HL-60 (cell line): Measurements from ENCODE around the gene KATNAL2.
"Not testable (repeated sequence)": the region's sequence is repeated elsewhere in the genome, so short reads cannot be mapped to it uniquely, and the experiment has no call there.

Source experiments
- DNase-seq, 2 experiments: peaks; one replicate each; pipeline ENCODE4 v3.0.0-alpha.2; 2010 to 2020; ENCODE audit warnings: low read depth in 1 of 2, low spot score in 1 of 2
- H3K27ac ChIP-seq: fragments of 250-450 bp; sonication (Bioruptor Pico); replicated peaks from 2 replicates; pipeline ENCODE4 v1.5.1; 2020; ENCODE audit warnings: mild to moderate bottlenecking, moderate library complexity
- H3K27me3 ChIP-seq: fragments of 250-450 bp; sonication (Bioruptor Pico); 2 replicates; pipeline ENCODE4 v1.5.1; 2021; ENCODE audit warnings: mild to moderate bottlenecking, moderate library complexity; ENCODE audit not compliant: insufficient read depth, poor library complexity, severe bottlenecking
- H3K4me3 ChIP-seq: replicated peaks from 2 replicates; pipeline ENCODE4 v1.5.1; 2011; ENCODE audit warnings: mild to moderate bottlenecking, control low read depth, low read length; ENCODE audit not compliant: insufficient read depth
- CTCF ChIP-seq: IDR thresholded peaks from one replicate; pipeline ENCODE4 v1.5.1; 2011; ENCODE audit warnings: low read length, control low read depth, inconsistent platforms; ENCODE audit not compliant: insufficient read depth
- GABPA ChIP-seq: IDR thresholded peaks from 2 replicates; pipeline ENCODE4 v1.6.1; 2012; ENCODE audit warnings: low read depth
- POLR2AphosphoS5 ChIP-seq: IDR thresholded peaks from 2 replicates; pipeline ENCODE4 v1.6.1; 2012; ENCODE audit warnings: low read depth
- REST ChIP-seq: IDR thresholded peaks from 2 replicates; pipeline ENCODE4 v1.6.1; 2012; ENCODE audit warnings: low read depth; ENCODE audit not compliant: insufficient replicate concordance
- SPI1 ChIP-seq: IDR thresholded peaks from 2 replicates; pipeline ENCODE4 v1.6.1; 2012; ENCODE audit warnings: low read depth, mild to moderate bottlenecking, borderline replicate concordance

Gene KATNAL2

GRCh38 chr18:47022821-47023220 lies 105.4 kb downstream of the KATNAL2 start:
- not testable (repeated sequence) for H3K27me3 ChIP-seq, DNase-seq, H3K4me3 ChIP-seq, H3K27ac ChIP-seq

- not testable (repeated sequence) for DNase-seq, H3K4me3 ChIP-seq, H3K27me3 ChIP-seq, H3K27ac ChIP-seq
Observed at GRCh38 chr18:47023769-47024465, 106.5 kb downstream of the KATNAL2 start.

- H3K27me3 ChIP-seq, H3K4me3 ChIP-seq, H3K27ac ChIP-seq: not testable (repeated sequence)
- DNase-seq: peak in 1 of 2 experiments; percentile 24
Observed at GRCh38 chr18:47025557-47026174, 108.3 kb downstream of the KATNAL2 start.

GRCh38 chr18:47028738-47029137 lies 111.3 kb downstream of the KATNAL2 start:
- DNase-seq, H3K27me3 ChIP-seq, H3K27ac ChIP-seq, H3K4me3 ChIP-seq: not testable (repeated sequence)

- H3K27ac ChIP-seq, H3K4me3 ChIP-seq, DNase-seq, H3K27me3 ChIP-seq: not testable (repeated sequence)
Observed at GRCh38 chr18:47029684-47030353, 112.4 kb downstream of the KATNAL2 start.

GRCh38 chr18:47030887-47031286 lies 113.5 kb downstream of the KATNAL2 start:
- not testable (repeated sequence) for H3K27me3 ChIP-seq, DNase-seq, H3K27ac ChIP-seq, H3K4me3 ChIP-seq

- no peak for TF ChIP-seq GABPA
- no peak for DNase-seq
Observed at GRCh38 chr18:47032945-47033344, 115.5 kb downstream of the KATNAL2 start.

GRCh38 chr18:47034591-47034990 lies 117.2 kb downstream of the KATNAL2 start:
- not testable (repeated sequence) for DNase-seq, H3K27ac ChIP-seq, H3K4me3 ChIP-seq
- H3K27me3 ChIP-seq: peaks cover 13% of the 10 kb centered on the region

More at GRCh38 chr18:47032945-47033344, 115.5 kb downstream of the KATNAL2 start:
- Histone ChIP-seq H3K27me3 (peaks cover 1% of the 10 kb centered on the region), H3K27ac (no peak overlapping the region), H3K4me3 (no peak overlapping the region)

- no peak within 1 kb of the TSS for H3K4me3 ChIP-seq
- no peak for DNase-seq
- no peak for TF ChIP-seq CTCF
- TF ChIP-seq SPI1: no peak
- no peak for TF ChIP-seq GABPA
- no peak for TF ChIP-seq REST
- no peak for TF ChIP-seq POLR2AphosphoS5
- peaks cover 18% of the 10 kb centered on the region for H3K27me3 ChIP-seq
- no peak within 1 kb of the TSS for H3K27ac ChIP-seq
Observed at GRCh38 chr18:47035156-47035671, 117.8 kb downstream of the KATNAL2 start, which contains the start of gene ELOA2. ELOA2 (minus strand) TSS chr18:47035621; CDS start chr18:47035264, 357 bp downstream.
